Measurements from ENCODE around the gene EPHB6.

DNA sequence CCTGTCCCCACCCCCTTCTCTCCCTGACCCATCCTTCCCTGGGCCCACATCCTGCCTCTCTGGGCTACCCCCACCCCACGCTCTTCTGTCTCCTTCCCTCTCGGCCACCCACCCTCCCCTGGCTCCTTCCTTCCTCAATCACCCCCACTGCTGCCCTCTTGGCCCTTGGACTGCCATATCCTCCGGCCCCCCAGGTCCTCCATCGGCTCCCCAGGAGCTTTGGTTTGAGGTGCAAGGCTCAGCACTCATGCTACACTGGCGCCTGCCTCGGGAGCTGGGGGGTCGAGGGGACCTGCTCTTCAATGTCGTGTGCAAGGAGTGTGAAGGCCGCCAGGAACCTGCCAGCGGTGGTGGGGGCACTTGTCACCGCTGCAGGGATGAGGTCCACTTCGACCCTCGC lies 10.9 kb downstream of the EPHB6 start:
- TF ChIP-seq, protein P1, sequence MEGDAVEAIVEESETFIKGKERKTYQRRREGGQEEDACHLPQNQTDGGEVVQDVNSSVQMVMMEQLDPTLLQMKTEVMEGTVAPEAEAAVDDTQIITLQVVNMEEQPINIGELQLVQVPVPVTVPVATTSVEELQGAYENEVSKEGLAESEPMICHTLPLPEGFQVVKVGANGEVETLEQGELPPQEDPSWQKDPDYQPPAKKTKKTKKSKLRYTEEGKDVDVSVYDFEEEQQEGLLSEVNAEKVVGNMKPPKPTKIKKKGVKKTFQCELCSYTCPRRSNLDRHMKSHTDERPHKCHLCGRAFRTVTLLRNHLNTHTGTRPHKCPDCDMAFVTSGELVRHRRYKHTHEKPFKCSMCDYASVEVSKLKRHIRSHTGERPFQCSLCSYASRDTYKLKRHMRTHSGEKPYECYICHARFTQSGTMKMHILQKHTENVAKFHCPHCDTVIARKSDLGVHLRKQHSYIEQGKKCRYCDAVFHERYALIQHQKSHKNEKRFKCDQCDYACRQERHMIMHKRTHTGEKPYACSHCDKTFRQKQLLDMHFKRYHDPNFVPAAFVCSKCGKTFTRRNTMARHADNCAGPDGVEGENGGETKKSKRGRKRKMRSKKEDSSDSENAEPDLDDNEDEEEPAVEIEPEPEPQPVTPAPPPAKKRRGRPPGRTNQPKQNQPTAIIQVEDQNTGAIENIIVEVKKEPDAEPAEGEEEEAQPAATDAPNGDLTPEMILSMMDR (IDR thresholded peaks at IDR 0.05) = no peak
- no peak for TF ChIP-seq ZFX (IDR thresholded peaks at IDR 0.05; ENCODE audit: borderline replicate concordance)
